GM12891 (cell line): Measurements from ENCODE around the gene RASGRP3.

Experiments used
- PAX5 ChIP-seq: IDR thresholded peaks from 2 replicates; pipeline ENCODE4 v1.6.1; 2011; ENCODE audit warnings: low read length, moderate library complexity, mild to moderate bottlenecking; ENCODE audit not compliant: insufficient read depth, severe bottlenecking
- POLR2A ChIP-seq: IDR thresholded peaks from 2 replicates; pipeline ENCODE4 v1.6.1; 2011; ENCODE audit warnings: low read depth, low read length, control low read depth
- POLR2AphosphoS5 ChIP-seq: IDR thresholded peaks from 2 replicates; pipeline ENCODE4 v1.6.1; 2011; ENCODE audit warnings: low read depth, low read length, control low read depth
- POU2F2 ChIP-seq: IDR thresholded peaks from 2 replicates; pipeline ENCODE4 v1.6.1; 2011; ENCODE audit warnings: low read depth, mild to moderate bottlenecking, control low read depth, low read length, moderate library complexity
- SPI1 ChIP-seq: IDR thresholded peaks from 2 replicates; pipeline ENCODE4 v1.6.1; 2011; ENCODE audit warnings: low read depth, low read length, control low read depth
- TAF1 ChIP-seq: IDR thresholded peaks from 2 replicates; pipeline ENCODE4 v1.6.1; 2011; ENCODE audit warnings: low read depth, low read length, control low read depth

- TF ChIP-seq POLR2A (no peak), TAF1 (no peak), POLR2AphosphoS5 (no peak), SPI1 (no peak), POU2F2 (no peak), PAX5 (no peak)
Observed at GRCh38 chr2:33459745-33460144, 16.7 kb upstream of the RASGRP3 start.
